Panc1 (cell line): Measurements from ENCODE around the gene RPL36AL. TPM values are rescaled to one million over a fixed set of nuclear protein-coding genes. Genes with fewer than 3 reads are reported as not detected.

ENCODE experiments used
- ATAC-seq: fragments of 200-7000 bp; cut with Tn5 transposase; 2 replicates; pipeline ENCODE4 v1.9.1; 2020; ENCODE audit warnings: mild to moderate bottlenecking, moderate library complexity
- BruUV-seq: library from RNA; stranded (reverse); fragments of 400-500 nt; replicated peaks from 2 replicates; lab custom pipeline; 2021; lab: Mats Ljungman, UMichigan
- CTCF ChIA-PET: fragments of 300-600 bp; sonication (Branson Sonifier 250); formaldehyde crosslinking; loops from one replicate; lab custom pipeline; 2022; ENCODE audit warnings: antibody characterized with exemption; lab: Charles Lee
- POLR2A ChIA-PET: fragments of 300-600 bp; sonication (Branson Sonifier 250); formaldehyde crosslinking; loops from one replicate; lab custom pipeline; 2022; ENCODE audit warnings: antibody characterized with exemption; lab: Charles Lee
- DNase-seq: peaks from one replicate; pipeline ENCODE4 v3.0.0-alpha.2; 2010; ENCODE audit warnings: low read depth, low spot score
- H3K27ac ChIP-seq: 2 replicates; pipeline ENCODE4 v1.5.1; 2011; ENCODE audit warnings: mild to moderate bottlenecking, low read length, inconsistent platforms
- H3K27me3 ChIP-seq: fragments of 200-500 bp; sonication (Bioruptor generic); 2 replicates; pipeline ENCODE4 v1.6.0; 2014; ENCODE audit warnings: low read length, inconsistent platforms; ENCODE audit not compliant: control insufficient read depth, insufficient read depth
- H3K36me3 ChIP-seq: fragments of 200-500 bp; sonication (Bioruptor generic); 2 replicates; pipeline ENCODE4 v1.5.1; 2014; ENCODE audit warnings: inconsistent platforms, mild to moderate bottlenecking, low read length, moderate library complexity; ENCODE audit not compliant: control insufficient read depth, insufficient read depth
- H3K4me1 ChIP-seq: 2 replicates; pipeline ENCODE4 v1.5.1; 2011; ENCODE audit warnings: inconsistent platforms, mild to moderate bottlenecking, low read length, moderate library complexity; ENCODE audit not compliant: control insufficient read depth, insufficient read depth
- H3K4me3 ChIP-seq, 2 experiments: 2 replicates each; pipeline ENCODE4 v1.5.1; 2011 to 2012; ENCODE audit warnings: low read depth in 2 of 2, low read length in 2 of 2, mild to moderate bottlenecking in 2 of 2, inconsistent platforms in 1 of 2, moderate library complexity in 1 of 2
- H3K9me3 ChIP-seq: fragments of 200-500 bp; sonication (Bioruptor generic); 2 replicates; pipeline ENCODE4 v1.5.1; 2014; ENCODE audit warnings: low read depth, mild to moderate bottlenecking, inconsistent platforms, low read length, moderate library complexity; ENCODE audit not compliant: control insufficient read depth, insufficient read depth
- POLR2AphosphoS5 ChIP-seq: IDR thresholded peaks from 2 replicates; pipeline ENCODE4 v1.6.1; 2012; ENCODE audit warnings: mild to moderate bottlenecking, low read depth, low read length, moderate library complexity
- SIN3A ChIP-seq: IDR thresholded peaks from 2 replicates; pipeline ENCODE4 v1.6.1; 2012; ENCODE audit warnings: low read depth, mild to moderate bottlenecking, low read length, moderate library complexity, borderline replicate concordance; ENCODE audit not compliant: insufficient read depth
- TCF7L2 ChIP-seq: IDR thresholded peaks from 2 replicates; pipeline ENCODE4 v1.6.1; 2011; ENCODE audit warnings: mild to moderate bottlenecking, low read depth, low read length, inconsistent platforms
- in situ Hi-C: cut with HindIII; loops from 2 replicates; pipeline ENCODE4 v1.10.0; 2016; ENCODE audit warnings: low sequenced_read_pairs, low pct_unique_long_range_greater_than_20kb
- intact Hi-C: fragments of 100-400 bp; cut with micrococcal nuclease; formaldehyde crosslinking; loops from one replicate; pipeline ENCODE4 v1.10.0; 2022; ENCODE audit not compliant: unreplicated experiment
- total RNA-seq: library from RNA; stranded (reverse); gene quantifications from one replicate; pipeline ENCODE4 v1.2.1, GENCODE V29; 2021; ENCODE audit not compliant: unreplicated experiment
- TF ChIP-seq, protein P1 (sequence below): fragments of 450-650 bp; IDR thresholded peaks from 2 replicates; pipeline ENCODE4 v1.5.1; 2017; ENCODE audit warnings: mild to moderate bottlenecking
- TF ChIP-seq, protein P2 (sequence below), 2 experiments: IDR thresholded peaks; 2 replicates each; pipeline ENCODE4 v1.6.1; 2011 to 2012; ENCODE audit warnings: low read depth in 2 of 2, control low read depth in 1 of 2, low read length in 1 of 2, mild to moderate bottlenecking in 1 of 2, moderate library complexity in 1 of 2; ENCODE audit not compliant: insufficient read depth in 1 of 2

RPL36AL gene
- total RNA-seq, 1 experiment from 2014 or later = 136 TPM

DNA sequence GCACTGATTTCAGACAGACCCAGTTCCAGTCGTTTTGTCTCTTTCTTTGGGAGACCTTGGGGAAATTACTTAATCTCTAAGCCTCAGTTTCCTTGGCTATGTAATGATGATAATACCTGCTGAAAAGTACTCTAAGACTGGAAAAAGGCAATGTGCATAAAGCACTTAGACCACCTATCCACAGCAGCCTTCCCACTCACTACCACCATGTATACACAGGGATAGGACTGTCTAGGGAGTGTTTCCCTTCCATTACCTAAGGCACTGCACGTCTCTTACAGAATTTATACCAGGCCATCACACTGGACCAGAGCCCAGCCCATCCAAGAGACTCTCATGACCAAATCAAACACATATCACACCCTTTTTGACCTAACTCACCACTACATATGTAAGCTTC lies 40.6 kb downstream of the RPL36AL start:
- no peak overlapping the region for H3K4me3 ChIP-seq
- CTCF ChIA-PET = no interaction called here
- intact Hi-C loops (no loop called here), in situ Hi-C loops (no loop called here)
- no peak overlapping the region for H3K27ac ChIP-seq
- peaks cover 14% of the 10 kb centered on the region for H3K36me3 ChIP-seq
- H3K27me3 ChIP-seq = no peaks in the 10 kb centered on the region
- ATAC-seq = 0 out of 2 replicates have a peak, but pooled peaks have one; percentile 15
- POLR2A ChIA-PET = no interaction called here
- no peaks in the 10 kb centered on the region for H3K9me3 ChIP-seq
- H3K4me1 ChIP-seq = peaks cover 8% of the 10 kb centered on the region
- no peak for TF ChIP-seq SIN3A
- no peak for TF ChIP-seq TCF7L2
- TF ChIP-seq, protein P1, sequence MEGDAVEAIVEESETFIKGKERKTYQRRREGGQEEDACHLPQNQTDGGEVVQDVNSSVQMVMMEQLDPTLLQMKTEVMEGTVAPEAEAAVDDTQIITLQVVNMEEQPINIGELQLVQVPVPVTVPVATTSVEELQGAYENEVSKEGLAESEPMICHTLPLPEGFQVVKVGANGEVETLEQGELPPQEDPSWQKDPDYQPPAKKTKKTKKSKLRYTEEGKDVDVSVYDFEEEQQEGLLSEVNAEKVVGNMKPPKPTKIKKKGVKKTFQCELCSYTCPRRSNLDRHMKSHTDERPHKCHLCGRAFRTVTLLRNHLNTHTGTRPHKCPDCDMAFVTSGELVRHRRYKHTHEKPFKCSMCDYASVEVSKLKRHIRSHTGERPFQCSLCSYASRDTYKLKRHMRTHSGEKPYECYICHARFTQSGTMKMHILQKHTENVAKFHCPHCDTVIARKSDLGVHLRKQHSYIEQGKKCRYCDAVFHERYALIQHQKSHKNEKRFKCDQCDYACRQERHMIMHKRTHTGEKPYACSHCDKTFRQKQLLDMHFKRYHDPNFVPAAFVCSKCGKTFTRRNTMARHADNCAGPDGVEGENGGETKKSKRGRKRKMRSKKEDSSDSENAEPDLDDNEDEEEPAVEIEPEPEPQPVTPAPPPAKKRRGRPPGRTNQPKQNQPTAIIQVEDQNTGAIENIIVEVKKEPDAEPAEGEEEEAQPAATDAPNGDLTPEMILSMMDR = no peak
- no peak for TF ChIP-seq POLR2AphosphoS5
- TF ChIP-seq, protein P2, sequence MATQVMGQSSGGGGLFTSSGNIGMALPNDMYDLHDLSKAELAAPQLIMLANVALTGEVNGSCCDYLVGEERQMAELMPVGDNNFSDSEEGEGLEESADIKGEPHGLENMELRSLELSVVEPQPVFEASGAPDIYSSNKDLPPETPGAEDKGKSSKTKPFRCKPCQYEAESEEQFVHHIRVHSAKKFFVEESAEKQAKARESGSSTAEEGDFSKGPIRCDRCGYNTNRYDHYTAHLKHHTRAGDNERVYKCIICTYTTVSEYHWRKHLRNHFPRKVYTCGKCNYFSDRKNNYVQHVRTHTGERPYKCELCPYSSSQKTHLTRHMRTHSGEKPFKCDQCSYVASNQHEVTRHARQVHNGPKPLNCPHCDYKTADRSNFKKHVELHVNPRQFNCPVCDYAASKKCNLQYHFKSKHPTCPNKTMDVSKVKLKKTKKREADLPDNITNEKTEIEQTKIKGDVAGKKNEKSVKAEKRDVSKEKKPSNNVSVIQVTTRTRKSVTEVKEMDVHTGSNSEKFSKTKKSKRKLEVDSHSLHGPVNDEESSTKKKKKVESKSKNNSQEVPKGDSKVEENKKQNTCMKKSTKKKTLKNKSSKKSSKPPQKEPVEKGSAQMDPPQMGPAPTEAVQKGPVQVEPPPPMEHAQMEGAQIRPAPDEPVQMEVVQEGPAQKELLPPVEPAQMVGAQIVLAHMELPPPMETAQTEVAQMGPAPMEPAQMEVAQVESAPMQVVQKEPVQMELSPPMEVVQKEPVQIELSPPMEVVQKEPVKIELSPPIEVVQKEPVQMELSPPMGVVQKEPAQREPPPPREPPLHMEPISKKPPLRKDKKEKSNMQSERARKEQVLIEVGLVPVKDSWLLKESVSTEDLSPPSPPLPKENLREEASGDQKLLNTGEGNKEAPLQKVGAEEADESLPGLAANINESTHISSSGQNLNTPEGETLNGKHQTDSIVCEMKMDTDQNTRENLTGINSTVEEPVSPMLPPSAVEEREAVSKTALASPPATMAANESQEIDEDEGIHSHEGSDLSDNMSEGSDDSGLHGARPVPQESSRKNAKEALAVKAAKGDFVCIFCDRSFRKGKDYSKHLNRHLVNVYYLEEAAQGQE (IDR thresholded peaks at IDR 0.05; ENCODE audit: insufficient read depth in 1 of 2, low read depth in 2 of 2, low read length in 1 of 2) = no peak
- BruUV-seq = no TSS peak
- DNase-seq = no peak

- H3K4me3 ChIP-seq = no peak overlapping the region
- CTCF ChIA-PET = interaction anchor here (0.6 kb wide), 1 partner anchor 146 kb away, joined by 3 read pairs; no protein-coding TSS in a partner anchor
- POLR2A ChIA-PET = no interaction called here
- in situ Hi-C loops = no loop called here
- no peaks in the 10 kb centered on the region for H3K27me3 ChIP-seq
- no peaks in the 10 kb centered on the region for H3K4me1 ChIP-seq
- H3K9me3 ChIP-seq = no peaks in the 10 kb centered on the region
- no peak overlapping the region for H3K27ac ChIP-seq
- TF ChIP-seq TCF7L2 = no peak
- TF ChIP-seq SIN3A = no peak
- TF ChIP-seq, protein P2 (IDR thresholded peaks at IDR 0.05; ENCODE audit: insufficient read depth in 1 of 2, low read depth in 2 of 2, low read length in 1 of 2) = no peak
- TF ChIP-seq POLR2AphosphoS5 = no peak
- TF ChIP-seq, protein P1 = no peak
- no peak for DNase-seq
- H3K36me3 ChIP-seq = peaks cover 2% of the 10 kb centered on the region; the same call in 1 of the 2 replicates
- no TSS peak for BruUV-seq
- no peak for ATAC-seq
- intact Hi-C loops = no loop called here
Observed at GRCh38 chr14:49578141-49578540, 42.3 kb downstream of the RPL36AL start.
